Activated T-cell treated with anti-CD3 and anti-CD28 coated beads, Interleukin-2, amount 50 U/mL, for 72 hours (primary cell): ENCODE results near the gene TMEM175. TPM values are rescaled to one million over a fixed set of nuclear protein-coding genes. Genes with fewer than 3 reads are reported as not detected.

Experiments
- ATAC-seq, 2 donors: fragments of 150-1000 bp; cut with Tn5 transposase; replicated peaks in 1 of 2; 2 replicates each; pipeline ENCODE4 v1.10.0; 2021; ENCODE audit warnings: moderate library complexity in 2 of 2, mild to moderate bottlenecking in 1 of 2
- DNase-seq, 2 donors: peaks; one replicate each; pipeline ENCODE4 v3.0.0; 2021 to 2022; ENCODE audit warnings: mixed read lengths in 1 of 2
- H3K27ac Mint-ChIP-seq: one replicate; pipeline ENCODE4 v1.8.0; 2022; ENCODE audit warnings: mild to moderate bottlenecking, moderate library complexity, mixed read lengths
- H3K27me3 Mint-ChIP-seq: one replicate; pipeline ENCODE4 v1.8.0; 2022; ENCODE audit warnings: low read depth, mixed read lengths
- H3K36me3 Mint-ChIP-seq, 2 donors: one replicate each; pipeline ENCODE4 v1.8.0; 2022; ENCODE audit warnings: mixed read lengths in 2 of 2, mild to moderate bottlenecking in 1 of 2; ENCODE audit not compliant: insufficient read depth in 2 of 2
- H3K4me1 Mint-ChIP-seq: one replicate; pipeline ENCODE4 v1.8.0; 2022; ENCODE audit warnings: low read depth, mixed read lengths
- H3K4me3 Mint-ChIP-seq, 2 donors: one replicate each; pipeline ENCODE4 v1.8.0; 2022; ENCODE audit warnings: mild to moderate bottlenecking in 2 of 2, mixed read lengths in 2 of 2, moderate library complexity in 2 of 2
- H3K9me3 Mint-ChIP-seq, 2 donors: one replicate each; pipeline ENCODE4 v1.8.0; 2022; ENCODE audit warnings: mixed read lengths in 2 of 2
- total RNA-seq, 2 donors: library from RNA; stranded (reverse); gene quantifications; one replicate each; pipeline ENCODE4 v1.2.3, GENCODE V29; 2022

TMEM175 gene, protein sequence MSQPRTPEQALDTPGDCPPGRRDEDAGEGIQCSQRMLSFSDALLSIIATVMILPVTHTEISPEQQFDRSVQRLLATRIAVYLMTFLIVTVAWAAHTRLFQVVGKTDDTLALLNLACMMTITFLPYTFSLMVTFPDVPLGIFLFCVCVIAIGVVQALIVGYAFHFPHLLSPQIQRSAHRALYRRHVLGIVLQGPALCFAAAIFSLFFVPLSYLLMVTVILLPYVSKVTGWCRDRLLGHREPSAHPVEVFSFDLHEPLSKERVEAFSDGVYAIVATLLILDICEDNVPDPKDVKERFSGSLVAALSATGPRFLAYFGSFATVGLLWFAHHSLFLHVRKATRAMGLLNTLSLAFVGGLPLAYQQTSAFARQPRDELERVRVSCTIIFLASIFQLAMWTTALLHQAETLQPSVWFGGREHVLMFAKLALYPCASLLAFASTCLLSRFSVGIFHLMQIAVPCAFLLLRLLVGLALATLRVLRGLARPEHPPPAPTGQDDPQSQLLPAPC
- total RNA-seq, result 10 to 100 TPM; 21.0 to 22.0 TPM

DNA sequence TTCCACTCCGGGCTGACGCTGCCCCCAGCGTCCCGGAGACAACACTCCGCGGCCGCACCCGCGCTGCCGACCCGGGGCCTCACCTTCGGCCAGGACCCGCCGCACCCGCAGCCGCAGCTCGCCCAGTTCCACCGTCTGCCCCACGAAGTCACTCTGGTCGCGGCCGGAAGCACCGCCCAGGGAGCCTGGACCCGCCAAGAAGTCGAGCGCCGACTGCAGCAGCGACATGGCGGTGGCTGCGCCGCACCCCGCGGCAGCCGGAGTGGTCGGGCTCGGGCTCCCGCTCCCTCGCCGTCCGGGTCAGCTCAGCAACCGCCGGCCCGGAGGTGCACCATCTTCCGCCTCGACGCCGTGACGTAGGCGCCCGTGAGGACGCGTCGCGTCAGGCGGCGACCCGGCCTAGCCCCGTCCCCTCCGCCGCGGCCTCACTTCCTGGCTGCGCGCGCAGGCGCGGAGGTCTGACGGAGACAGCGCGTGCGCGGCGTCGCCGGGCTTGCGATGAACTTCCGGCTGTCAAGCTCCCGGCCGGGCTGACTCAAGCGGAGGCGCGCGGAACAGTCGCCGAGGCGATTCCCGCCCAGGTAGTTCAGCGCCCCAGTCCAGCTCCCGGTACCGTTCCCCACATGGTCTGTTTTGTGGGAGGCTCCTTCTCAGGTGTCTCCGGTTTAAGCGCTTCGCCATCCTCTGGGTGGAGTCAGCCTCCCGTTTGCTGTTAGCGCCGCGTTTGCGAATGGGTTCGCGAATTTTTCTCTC, at the start of gene TMEM175, which contains the start of gene GAK:
TSS of gene TMEM175 (plus strand) at position 501 of the 753 bp plus-strand sequence. CDS start 15,280 bp downstream, outside the sequence.
TSS of gene GAK (minus strand) at position 357 of the 753 bp plus-strand sequence. CDS start at position 228, 129 bp downstream.
- ATAC-seq (peak; percentile 96 to 98), DNase-seq (peak; percentile 97 to 99)
- peaks cover 48% of the 10 kb centered on the region for H3K4me1 Mint-ChIP-seq
- H3K9me3 Mint-ChIP-seq, result no peaks in the 10 kb centered on the region
- peaks cover 4% of the 10 kb centered on the region in 2 donors for H3K36me3 Mint-ChIP-seq
- peak within 1 kb of the TSS; percentile 94 to 96 for H3K4me3 Mint-ChIP-seq
- peak within 1 kb of the TSS; percentile 94 for H3K27ac Mint-ChIP-seq
- H3K27me3 Mint-ChIP-seq, result no peaks in the 10 kb centered on the region

DNA sequence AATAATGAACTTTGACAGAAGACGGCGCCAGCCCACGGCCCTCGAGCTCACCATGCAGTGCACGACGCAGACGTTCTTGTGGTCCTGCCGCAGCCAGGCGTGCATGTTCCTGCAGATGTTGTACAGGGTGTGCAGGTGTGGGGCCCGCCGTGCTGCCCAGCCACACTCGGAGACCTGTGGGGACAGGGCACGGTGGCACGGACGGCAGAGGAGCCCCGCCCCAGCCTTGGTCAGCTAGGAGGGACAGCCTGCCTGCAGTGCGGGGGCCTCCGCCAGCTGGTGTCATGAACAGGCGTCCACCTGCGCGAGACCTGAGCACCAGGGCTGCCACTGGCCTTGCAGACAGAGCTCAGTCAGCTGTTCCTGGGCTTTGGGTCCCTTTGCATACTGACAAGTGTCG, 49.6 kb upstream of the TMEM175 start:
- Mint-ChIP-seq H3K27ac (no peak overlapping the region), H3K4me1 (peaks cover 29% of the 10 kb centered on the region), H3K4me3 (no peak overlapping the region), H3K27me3 (no peaks in the 10 kb centered on the region), H3K9me3 (peaks cover 3% of the 10 kb centered on the region in 2 donors), H3K36me3 (peaks cover 3 to 4% of the 10 kb centered on the region in 2 donors)
- DNase-seq (no peak), ATAC-seq (no peak)

DNA sequence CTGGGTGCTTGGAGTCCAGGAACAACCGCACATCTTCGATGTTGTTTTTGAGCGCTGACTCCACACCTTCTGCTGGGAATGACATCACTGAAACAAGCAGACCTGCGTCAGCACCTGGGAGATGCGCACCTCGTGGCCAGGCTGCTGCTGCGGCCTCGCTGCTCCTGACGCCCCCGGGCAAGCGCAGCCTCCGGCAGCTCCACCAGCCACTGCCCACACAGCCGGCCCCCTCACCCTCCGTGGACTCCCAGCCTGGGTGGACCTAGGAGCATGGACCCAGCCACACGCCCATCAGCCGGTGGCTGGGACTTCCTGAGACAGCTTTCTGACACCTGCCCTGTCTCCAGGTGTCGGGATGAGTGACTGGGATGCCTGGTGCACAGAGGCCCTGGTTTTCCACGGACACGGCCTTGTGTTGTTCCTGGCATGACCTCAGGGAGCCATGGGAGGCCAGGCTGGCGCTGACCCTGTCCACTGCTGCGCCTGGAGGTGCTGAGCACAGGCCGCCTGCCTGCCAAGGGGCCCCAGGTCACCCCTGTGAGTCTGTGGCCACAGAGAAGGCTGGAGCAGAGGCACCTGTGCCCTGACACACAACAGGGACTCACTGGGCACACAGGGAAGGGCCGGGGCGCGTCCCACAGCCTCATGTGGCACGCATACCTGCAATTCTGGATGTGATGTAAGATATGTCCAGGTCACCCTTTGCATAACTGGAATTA, 48.7 kb upstream of the TMEM175 start:
- Mint-ChIP-seq H3K4me3 (no peak overlapping the region), H3K4me1 (peaks cover 21% of the 10 kb centered on the region), H3K27ac (no peak overlapping the region), H3K9me3 (peaks cover 5% of the 10 kb centered on the region in 2 donors), H3K27me3 (no peaks in the 10 kb centered on the region), H3K36me3 (peaks cover 7% of the 10 kb centered on the region in 2 donors)
- ATAC-seq (no peak), DNase-seq (no peak)

DNA sequence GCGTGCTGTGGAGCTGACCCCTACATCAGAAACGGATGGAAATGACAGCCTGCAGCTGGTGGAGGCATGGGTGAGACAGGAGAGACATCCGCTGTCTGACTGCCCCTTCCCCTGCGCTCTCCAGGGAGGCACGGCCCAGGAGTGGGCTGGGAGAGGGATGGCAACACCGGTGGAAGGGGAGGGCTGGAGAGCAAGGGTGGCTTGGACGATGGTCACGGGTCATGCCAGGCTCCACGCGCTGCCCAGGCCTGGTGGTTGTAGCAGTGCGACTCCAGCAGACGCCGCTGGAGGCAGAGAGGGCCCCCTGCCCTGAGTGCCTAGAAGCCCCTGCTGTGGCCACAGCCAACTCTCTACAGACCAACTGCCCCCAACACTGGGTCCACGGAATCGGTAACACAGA, 48.0 kb upstream of the TMEM175 start:
- no peak for DNase-seq
- Mint-ChIP-seq H3K9me3 (peaks cover 5% of the 10 kb centered on the region in 2 donors), H3K36me3 (peaks cover 7% of the 10 kb centered on the region in 2 donors), H3K27me3 (no peaks in the 10 kb centered on the region), H3K4me1 (peaks cover 14% of the 10 kb centered on the region), H3K27ac (no peak overlapping the region), H3K4me3 (no peak overlapping the region)
- no peak for ATAC-seq

DNA sequence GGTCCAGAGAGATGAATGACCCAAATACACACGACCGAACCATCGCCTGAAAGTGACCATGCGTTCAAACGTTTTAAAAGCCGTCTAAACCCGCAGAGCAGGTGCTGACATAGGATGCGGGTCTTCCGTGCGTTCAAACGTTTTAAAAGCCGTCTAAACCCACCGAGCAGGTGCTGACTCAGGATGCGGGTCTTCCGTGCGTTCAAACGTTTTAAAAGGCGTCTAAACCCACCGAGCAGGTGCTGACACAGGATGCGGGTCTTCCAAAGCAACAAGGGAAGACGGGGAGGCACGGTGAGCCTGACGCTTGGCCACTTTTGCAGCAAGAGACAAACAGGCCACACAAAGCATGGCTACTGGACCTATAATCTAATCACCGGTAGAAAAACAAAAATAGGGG, 47.4 kb upstream of the TMEM175 start:
- Mint-ChIP-seq H3K4me3 (no peak overlapping the region), H3K27me3 (no peaks in the 10 kb centered on the region), H3K36me3 (peaks cover 5 to 7% of the 10 kb centered on the region in 2 donors), H3K9me3 (peaks cover 5% of the 10 kb centered on the region in 2 donors), H3K27ac (no peak overlapping the region), H3K4me1 (peaks cover 7% of the 10 kb centered on the region)
- DNase-seq (no peak), ATAC-seq (no peak)

DNA sequence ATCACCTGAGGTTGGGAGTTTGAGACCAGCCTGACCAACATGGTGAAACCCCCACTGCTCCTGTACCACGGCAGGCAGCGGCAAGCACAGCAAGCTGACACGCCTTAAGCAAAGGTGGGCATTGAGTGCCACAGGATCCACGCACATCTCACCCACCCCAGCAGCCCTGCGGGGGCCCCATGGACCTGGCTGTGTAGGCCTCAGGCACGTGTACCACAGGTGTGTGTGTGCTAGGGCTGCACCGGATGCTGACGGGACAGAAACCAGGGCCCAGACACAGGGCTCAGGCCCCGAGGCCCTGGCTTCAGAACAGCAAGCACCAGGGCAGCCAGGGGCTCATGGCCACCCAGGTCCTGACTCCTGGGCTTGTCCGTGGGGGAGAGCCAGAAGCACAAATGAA, 46.9 kb upstream of the TMEM175 start:
- DNase-seq, result no peak
- Mint-ChIP-seq H3K4me3 (no peak overlapping the region), H3K9me3 (peaks cover 5% of the 10 kb centered on the region in 2 donors), H3K4me1 (peaks cover 3% of the 10 kb centered on the region), H3K36me3 (peaks cover 5 to 7% of the 10 kb centered on the region in 2 donors), H3K27ac (no peak overlapping the region), H3K27me3 (no peaks in the 10 kb centered on the region)
- ATAC-seq, result no peak

DNA sequence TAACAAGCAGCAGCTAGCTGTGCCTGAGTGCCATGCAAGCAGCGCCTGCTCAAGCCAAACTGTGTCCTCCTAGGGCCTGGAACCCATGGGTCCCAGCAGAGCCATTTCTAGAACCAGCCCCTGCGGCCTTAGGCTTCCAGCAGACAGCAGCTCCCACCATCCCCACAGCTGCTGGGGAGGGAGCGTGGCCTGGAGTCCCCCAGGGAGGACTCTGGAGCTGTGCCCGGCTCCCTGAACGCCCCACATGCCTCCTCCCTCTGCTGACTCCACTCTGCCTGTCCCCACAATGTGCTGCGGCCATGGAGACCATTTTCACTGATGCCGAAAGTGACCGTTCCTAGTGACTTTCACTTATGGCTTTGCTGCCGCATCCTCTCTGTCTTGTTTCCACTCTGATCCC, 46.0 kb upstream of the TMEM175 start:
- Mint-ChIP-seq H3K4me1 (no peaks in the 10 kb centered on the region), H3K27me3 (no peaks in the 10 kb centered on the region), H3K4me3 (no peak overlapping the region), H3K27ac (no peak overlapping the region), H3K36me3 (peaks cover 7% of the 10 kb centered on the region in 2 donors), H3K9me3 (peaks cover 5% of the 10 kb centered on the region in 2 donors)
- ATAC-seq (no peak), DNase-seq (no peak)

DNA sequence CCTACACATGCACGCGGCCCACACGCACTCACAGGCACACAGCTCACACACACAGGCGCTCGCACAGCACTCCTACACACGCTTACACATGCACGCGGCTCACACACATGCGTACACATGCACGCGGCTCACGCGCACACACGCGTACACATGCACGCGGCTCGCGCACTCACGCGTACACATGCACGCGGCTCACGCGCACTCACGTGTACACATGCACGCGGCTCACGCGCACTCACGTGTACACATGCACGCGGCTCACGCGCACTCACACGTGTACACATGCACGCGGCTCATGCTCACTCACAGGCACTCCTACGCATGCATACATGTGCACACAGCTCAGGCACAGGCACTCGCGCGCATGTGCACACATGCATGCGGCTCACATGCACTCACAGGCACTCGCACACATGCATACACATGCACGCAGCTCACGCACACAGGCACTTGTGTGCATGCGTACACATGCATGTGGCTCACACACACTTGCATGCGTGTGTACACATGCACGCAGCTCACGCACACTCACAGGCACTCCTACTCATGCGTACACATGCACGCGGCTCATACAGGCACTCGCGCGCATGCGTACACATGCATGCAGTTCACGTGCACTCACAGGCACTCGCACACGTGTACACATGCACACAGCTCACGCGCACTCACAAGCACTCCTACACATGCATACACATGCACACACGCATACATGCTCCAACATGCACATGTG, 45.1 kb upstream of the TMEM175 start:
- Mint-ChIP-seq H3K9me3 (peaks cover 5% of the 10 kb centered on the region in 2 donors), H3K36me3 (peaks cover 7% of the 10 kb centered on the region in 2 donors), H3K4me3 (no peak overlapping the region), H3K4me1 (no peaks in the 10 kb centered on the region), H3K27me3 (no peaks in the 10 kb centered on the region), H3K27ac (no peak overlapping the region)
- DNase-seq (no peak), ATAC-seq (no peak)

DNA sequence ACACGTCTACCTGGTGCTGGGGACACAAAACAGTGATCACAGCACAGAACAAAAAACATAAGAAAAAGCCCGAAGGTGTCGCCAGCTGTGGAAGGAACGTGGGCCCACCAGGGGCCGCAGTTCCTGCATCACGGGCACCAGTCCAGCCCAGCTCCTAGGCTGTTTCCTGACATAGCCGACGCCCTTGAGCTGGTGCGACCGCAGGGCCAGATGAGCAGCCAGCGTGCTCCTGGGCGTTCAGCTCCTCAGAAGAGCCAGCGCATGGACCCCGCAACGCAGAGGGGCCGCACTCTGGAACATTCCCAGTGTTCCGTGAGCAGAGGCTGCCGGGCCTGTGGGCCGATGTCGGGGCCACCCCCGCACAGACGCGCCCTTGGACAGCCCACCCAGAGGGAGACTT, 44.2 kb upstream of the TMEM175 start:
- ATAC-seq, result no peak
- H3K27ac Mint-ChIP-seq, result no peak overlapping the region
- H3K36me3 Mint-ChIP-seq, result peaks cover 7% of the 10 kb centered on the region in 2 donors
- no peak overlapping the region for H3K4me3 Mint-ChIP-seq
- no peak for DNase-seq
- H3K4me1 Mint-ChIP-seq, result no peaks in the 10 kb centered on the region
- peaks cover 5% of the 10 kb centered on the region in 2 donors for H3K9me3 Mint-ChIP-seq
- no peaks in the 10 kb centered on the region for H3K27me3 Mint-ChIP-seq

DNA sequence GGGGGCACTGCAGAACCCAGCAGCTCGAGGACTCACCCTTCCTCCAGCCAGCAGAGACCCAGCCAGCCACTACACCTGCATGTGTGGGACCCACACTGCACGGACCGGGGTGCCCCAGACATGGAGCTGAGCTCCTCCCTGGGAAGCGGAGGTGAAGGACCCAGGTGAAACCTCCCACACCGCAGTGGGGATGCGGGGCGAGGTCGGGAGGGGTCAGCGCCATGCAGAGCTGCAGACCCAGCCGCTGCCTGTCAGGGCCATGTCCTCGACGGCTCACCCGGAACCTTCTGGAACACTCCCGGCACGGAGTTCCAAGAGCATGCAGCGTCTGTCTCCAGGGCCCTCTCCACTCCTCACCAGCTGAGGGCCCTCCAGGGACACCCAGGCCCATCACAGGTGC, 42.7 kb upstream of the TMEM175 start:
- H3K27ac Mint-ChIP-seq, result no peak overlapping the region
- no peak overlapping the region for H3K4me3 Mint-ChIP-seq
- DNase-seq (no peak), ATAC-seq (no peak)
- H3K36me3 Mint-ChIP-seq, result peaks cover 7% of the 10 kb centered on the region in 2 donors
- H3K4me1 Mint-ChIP-seq, result no peaks in the 10 kb centered on the region
- H3K9me3 Mint-ChIP-seq, result peaks cover 5% of the 10 kb centered on the region in 2 donors
- H3K27me3 Mint-ChIP-seq, result no peaks in the 10 kb centered on the region

DNA sequence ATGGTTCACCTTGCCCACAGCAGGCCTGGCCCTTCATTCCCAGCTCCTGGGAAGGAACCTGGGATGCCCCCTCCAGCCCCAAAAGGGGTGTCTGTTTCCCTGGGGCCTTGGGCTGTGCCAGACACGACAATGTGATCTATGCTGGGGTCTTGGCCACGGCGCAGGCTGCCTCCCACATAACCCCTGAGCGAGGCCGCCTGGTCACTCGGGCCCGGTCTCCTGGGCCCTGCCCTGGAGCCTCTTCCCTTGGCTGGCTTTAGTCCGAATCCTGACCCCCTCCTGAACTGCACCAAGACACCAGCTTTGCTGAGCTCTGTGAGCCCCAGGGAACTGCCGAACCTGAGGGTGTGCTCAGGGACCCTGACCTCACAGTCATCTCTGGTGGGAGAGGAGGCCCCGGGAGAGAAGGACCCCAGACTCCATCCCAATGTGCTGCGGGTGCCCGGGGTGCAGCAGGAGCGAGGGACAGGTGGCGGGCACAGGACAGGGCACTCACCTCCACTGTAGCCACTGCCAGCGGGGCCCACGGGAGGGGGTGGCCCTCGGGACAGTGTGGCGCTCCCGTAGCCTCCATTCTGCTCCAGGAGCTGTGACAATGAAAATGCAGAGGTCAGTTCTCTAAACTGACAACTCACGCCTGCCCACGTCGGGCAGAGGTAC, 42.1 kb upstream of the TMEM175 start:
- H3K36me3 Mint-ChIP-seq, result peaks cover 7% of the 10 kb centered on the region in 2 donors
- H3K27ac Mint-ChIP-seq, result no peak overlapping the region
- H3K4me3 Mint-ChIP-seq, result no peak overlapping the region
- no peaks in the 10 kb centered on the region for H3K27me3 Mint-ChIP-seq
- no peaks in the 10 kb centered on the region for H3K4me1 Mint-ChIP-seq
- ATAC-seq, result no peak
- H3K9me3 Mint-ChIP-seq, result peaks cover 5% of the 10 kb centered on the region in 2 donors
- DNase-seq, result no peak

DNA sequence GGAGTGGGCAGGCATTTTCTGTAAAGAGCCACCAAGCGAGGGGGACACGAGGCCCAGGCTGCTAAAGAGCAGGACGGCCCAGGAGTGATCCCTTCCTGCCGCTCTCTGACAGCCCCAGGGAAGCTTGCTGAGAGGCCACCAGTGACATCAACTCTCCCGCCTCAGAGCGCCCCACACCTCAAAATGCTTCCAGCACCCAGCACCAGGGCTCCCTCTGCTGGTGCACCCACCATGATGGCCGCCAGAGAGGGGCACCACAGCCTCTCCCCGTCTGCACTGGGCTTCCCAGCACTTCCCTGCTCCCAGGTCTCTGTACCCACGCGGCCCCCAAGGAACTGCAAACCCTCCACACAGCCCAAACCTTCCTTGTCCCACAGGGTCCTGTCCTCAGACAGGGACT, 40.5 kb upstream of the TMEM175 start:
- H3K9me3 Mint-ChIP-seq, result peaks cover 5% of the 10 kb centered on the region in 2 donors
- peaks cover 7% of the 10 kb centered on the region in 2 donors for H3K36me3 Mint-ChIP-seq
- ATAC-seq (peak in 1 of 2 donors; percentile 23), DNase-seq (peak; percentile 20 to 24)
- no peaks in the 10 kb centered on the region for H3K27me3 Mint-ChIP-seq
- H3K4me3 Mint-ChIP-seq, result no peak overlapping the region
- no peaks in the 10 kb centered on the region for H3K4me1 Mint-ChIP-seq
- H3K27ac Mint-ChIP-seq, result peak overlapping the region; percentile 42
